ENCODE results near the gene PADI2. TPM values are rescaled to one million over a fixed set of nuclear protein-coding genes. Genes with fewer than 3 reads are reported as not detected.

The PADI2 gene
- total and polyA plus RNA-seq, 2 donors (not counting 3 experiments of a cell fraction or from before 2014, with no cell fraction given): not detected

DNA sequence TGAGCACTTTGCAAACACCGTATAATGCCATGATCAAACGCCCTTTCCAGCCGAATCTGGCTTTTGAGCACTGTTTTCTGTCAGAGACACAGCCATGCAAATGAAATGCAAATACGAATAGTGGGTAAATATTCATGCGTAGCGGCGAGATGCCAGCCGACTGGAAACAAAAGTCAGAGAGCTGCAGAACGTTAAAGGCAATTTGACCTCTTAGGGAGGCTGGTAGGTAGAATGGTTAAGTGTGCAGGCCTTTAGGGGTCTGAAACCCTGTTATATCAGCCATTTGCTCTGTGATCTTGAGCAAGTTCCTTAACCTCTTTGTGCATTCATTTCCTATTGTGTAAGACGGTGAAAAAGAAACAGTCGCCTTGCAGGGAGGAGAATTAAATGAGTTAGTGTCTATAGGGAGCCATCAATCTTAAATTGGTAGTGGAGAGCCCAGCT is 58.9 kb downstream of the PADI2 start:
- Histone ChIP-seq H3K79me2 (ENCODE audit: control insufficient read depth, insufficient read depth, low read length) (no peaks in the 10 kb centered on the region), H3K27me3 (ENCODE audit: control insufficient read depth in 2 of 2, insufficient read depth in 2 of 2, low read length in 2 of 2) (no peaks in the 10 kb centered on the region), H3K27ac (ENCODE audit: insufficient read depth, low read depth, low read length) (no peak overlapping the region), H3K9ac (replicated peaks; ENCODE audit: extremely low read depth, insufficient read depth, low read length) (no peak overlapping the region), H3K4me1 (ENCODE audit: control insufficient read depth, extremely low read depth, insufficient read depth, low read length) (peaks cover 5% of the 10 kb centered on the region), H3K4me2 (ENCODE audit: insufficient read depth, low read length) (no peak overlapping the region), H2AFZ (ENCODE audit: low read depth, low read length) (no peak overlapping the region), H3K4me3 (replicated peaks in 1 of 3; ENCODE audit: insufficient read depth in 1 of 3, low read depth in 1 of 3, low read length in 3 of 3) (no peak overlapping the region), H3K9me3 (replicated peaks; ENCODE audit: control insufficient read depth, insufficient read depth, low read length) (no peaks in the 10 kb centered on the region), H3K36me3 (ENCODE audit: control insufficient read depth in 2 of 2, extremely low read depth in 1 of 2, insufficient read depth in 2 of 2, low read length in 2 of 2) (no peaks in the 10 kb centered on the region), H3K9me1 (replicated peaks; ENCODE audit: control insufficient read depth, extremely low read depth, insufficient read depth, low read length) (no peaks in the 10 kb centered on the region), H4K20me1 (replicated peaks; ENCODE audit: control insufficient read depth, extremely low read depth, insufficient read depth, low read length) (no peaks in the 10 kb centered on the region)
- ChIA-PET CTCF (interaction anchor here (0.7 to 5.7 kb wide), 14 partner anchors 10 to 366 kb away, joined by 3 to 37 read pairs (median 4); partner anchors contain the start of gene PADI2), POLR2A (no interaction called here)
- dilution Hi-C loops (cut with MboI; ENCODE audit: extremely low pct_ligation_motif_present, low sequenced_read_pairs) (no loop called here), intact Hi-C loops (cut with micrococcal nuclease) (no loop called here)
- no peak for DNase-seq (ENCODE audit: low read depth, low spot score)
- TF ChIP-seq FOS (IDR thresholded peaks at IDR 0.05; ENCODE audit: borderline replicate concordance, insufficient read depth, low read length) (no peak), POLR2A (IDR thresholded peaks at IDR 0.05; ENCODE audit: low read depth, low read length) (no peak), POLR2AphosphoS5 (IDR thresholded peaks at IDR 0.05; ENCODE audit: insufficient read depth, low read depth, low read length) (no peak), MYC (IDR thresholded peaks at IDR 0.05; ENCODE audit: low read depth, low read length) (no peak), GATA2 (IDR thresholded peaks at IDR 0.05; ENCODE audit: insufficient read depth, insufficient read length, low read depth, low read length) (no peak), EZH2 (IDR thresholded peaks at IDR 0.05; ENCODE audit: borderline replicate concordance, low read depth, low read length, severe bottlenecking) (no peak), JUN (IDR thresholded peaks at IDR 0.05; ENCODE audit: borderline replicate concordance, insufficient read depth, insufficient read length, low read depth) (no peak)
- TF ChIP-seq, protein P1, sequence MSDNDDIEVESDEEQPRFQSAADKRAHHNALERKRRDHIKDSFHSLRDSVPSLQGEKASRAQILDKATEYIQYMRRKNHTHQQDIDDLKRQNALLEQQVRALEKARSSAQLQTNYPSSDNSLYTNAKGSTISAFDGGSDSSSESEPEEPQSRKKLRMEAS (IDR thresholded peaks at IDR 0.05; ENCODE audit: insufficient read depth, insufficient read length): no peak
- TF ChIP-seq, protein P2, sequence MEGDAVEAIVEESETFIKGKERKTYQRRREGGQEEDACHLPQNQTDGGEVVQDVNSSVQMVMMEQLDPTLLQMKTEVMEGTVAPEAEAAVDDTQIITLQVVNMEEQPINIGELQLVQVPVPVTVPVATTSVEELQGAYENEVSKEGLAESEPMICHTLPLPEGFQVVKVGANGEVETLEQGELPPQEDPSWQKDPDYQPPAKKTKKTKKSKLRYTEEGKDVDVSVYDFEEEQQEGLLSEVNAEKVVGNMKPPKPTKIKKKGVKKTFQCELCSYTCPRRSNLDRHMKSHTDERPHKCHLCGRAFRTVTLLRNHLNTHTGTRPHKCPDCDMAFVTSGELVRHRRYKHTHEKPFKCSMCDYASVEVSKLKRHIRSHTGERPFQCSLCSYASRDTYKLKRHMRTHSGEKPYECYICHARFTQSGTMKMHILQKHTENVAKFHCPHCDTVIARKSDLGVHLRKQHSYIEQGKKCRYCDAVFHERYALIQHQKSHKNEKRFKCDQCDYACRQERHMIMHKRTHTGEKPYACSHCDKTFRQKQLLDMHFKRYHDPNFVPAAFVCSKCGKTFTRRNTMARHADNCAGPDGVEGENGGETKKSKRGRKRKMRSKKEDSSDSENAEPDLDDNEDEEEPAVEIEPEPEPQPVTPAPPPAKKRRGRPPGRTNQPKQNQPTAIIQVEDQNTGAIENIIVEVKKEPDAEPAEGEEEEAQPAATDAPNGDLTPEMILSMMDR (IDR thresholded peaks at IDR 0.05; ENCODE audit: extremely low read depth in 1 of 2, insufficient read depth in 1 of 2, low read depth in 1 of 2, low read length in 2 of 2): no peak
- BruUV-seq (replicated peaks): no TSS peak
- no peak for FAIRE-seq
